NCI-H146 treated with DMSO at 0.1 percent for 48 hours (cell line): ENCODE results near the gene RAP1GAP.
"Not testable (repeated sequence)": the region's sequence is repeated elsewhere in the genome, so short reads cannot be mapped to it uniquely, and the experiment has no call there.

ENCODE experiments used
- DNase-seq: peaks from one replicate; lab custom pipeline; 2025; ENCODE audit not compliant: unreplicated experiment; lab: John Stamatoyannopoulos, UW

RAP1GAP gene

GRCh38 chr1:21572735-21573277, 96.4 kb downstream of the RAP1GAP start:
- DNase-seq = no peak

- no peak for DNase-seq
Measured at GRCh38 chr1:21572221-21572620, 96.9 kb downstream of the RAP1GAP start.

GRCh38 chr1:21570885-21571284, 98.3 kb downstream of the RAP1GAP start:
- no peak for DNase-seq

- no peak for DNase-seq
Measured at GRCh38 chr1:21570528-21570875, 98.7 kb downstream of the RAP1GAP start.

- no peak for DNase-seq
Measured at GRCh38 chr1:21569820-21570527, 99.2 kb downstream of the RAP1GAP start.

- DNase-seq = no peak
Measured at GRCh38 chr1:21568809-21569385, 100.3 kb downstream of the RAP1GAP start.

- no peak for DNase-seq
Measured at GRCh38 chr1:21568006-21568746, 101.0 kb downstream of the RAP1GAP start.

GRCh38 chr1:21567241-21568005, 101.7 kb downstream of the RAP1GAP start:
- DNase-seq = no peak

- not testable (repeated sequence) for DNase-seq
Measured at GRCh38 chr1:21566361-21566760, 102.8 kb downstream of the RAP1GAP start.

- no peak for DNase-seq
Measured at GRCh38 chr1:21565285-21565684, 103.9 kb downstream of the RAP1GAP start.

GRCh38 chr1:21564521-21565095, 104.5 kb downstream of the RAP1GAP start:
- DNase-seq = no peak

GRCh38 chr1:21563971-21564370, 105.2 kb downstream of the RAP1GAP start:
- no peak for DNase-seq

- DNase-seq = no peak
Measured at GRCh38 chr1:21562896-21563295, 106.3 kb downstream of the RAP1GAP start.

GRCh38 chr1:21560916-21561638, 108.1 kb downstream of the RAP1GAP start:
- DNase-seq = no peak

- no peak for DNase-seq
Measured at GRCh38 chr1:21559788-21560567, 109.2 kb downstream of the RAP1GAP start.

- DNase-seq = no peak
Measured at GRCh38 chr1:21553116-21553926, 115.8 kb downstream of the RAP1GAP start.

GRCh38 chr1:21552715-21553114, 116.4 kb downstream of the RAP1GAP start:
- DNase-seq = no peak

GRCh38 chr1:21550866-21551475, 118.2 kb downstream of the RAP1GAP start:
- no peak for DNase-seq
